GM19324 (cell line): ENCODE data around the gene TNS1.
"Not testable (repeated sequence)": the region's sequence is repeated elsewhere in the genome, so short reads cannot be mapped to it uniquely, and the experiment has no call there.

Source experiments
- ATAC-seq: cut with Tn5 transposase; IDR thresholded peaks from one replicate; pipeline ENCODE4 v1.9.1; 2021; ENCODE audit warnings: mild to moderate bottlenecking, moderate library complexity; ENCODE audit not compliant: unreplicated experiment, low FRiP score

Gene TNS1

DNA sequence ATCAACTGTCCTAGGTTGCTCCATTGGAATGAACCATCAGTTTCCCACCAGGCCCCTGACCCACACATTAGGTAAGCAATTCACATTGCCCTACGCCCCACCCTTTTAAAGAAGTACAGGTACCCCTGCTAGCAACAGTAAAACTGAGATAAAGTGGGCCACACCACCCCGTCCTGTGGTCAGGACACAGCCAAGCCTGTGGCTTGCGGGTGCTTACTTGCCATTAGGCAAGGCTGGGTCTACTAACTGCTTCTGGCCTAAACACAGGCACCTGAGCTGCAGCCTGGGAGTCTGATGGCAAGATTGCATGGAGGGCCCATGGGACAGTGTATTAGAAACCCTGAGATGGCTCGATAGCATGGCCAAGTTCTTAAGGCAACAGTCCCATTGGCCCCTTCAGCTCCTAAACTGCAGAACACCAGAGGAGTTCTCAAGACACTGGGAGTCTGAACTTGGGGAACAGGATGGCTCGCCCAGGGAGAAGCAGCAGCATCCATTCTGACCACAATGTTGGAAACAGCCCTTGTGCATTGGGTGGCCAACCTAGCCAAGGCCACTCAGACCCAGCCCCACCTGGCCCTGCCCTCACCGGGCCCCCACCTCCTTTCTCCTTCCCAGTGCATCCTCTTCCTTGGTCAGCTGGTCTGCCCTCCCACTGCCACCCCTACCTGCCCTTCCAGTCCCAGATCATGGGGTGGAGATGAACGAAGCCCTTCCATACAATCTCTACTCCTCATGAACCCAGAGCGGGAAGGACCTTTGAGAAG is 177.1 kb downstream of the TNS1 start:
- ATAC-seq: no peak

- no peak for ATAC-seq
Measured at GRCh38 chr2:217824223-217824622, 178.6 kb downstream of the TNS1 start.

DNA sequence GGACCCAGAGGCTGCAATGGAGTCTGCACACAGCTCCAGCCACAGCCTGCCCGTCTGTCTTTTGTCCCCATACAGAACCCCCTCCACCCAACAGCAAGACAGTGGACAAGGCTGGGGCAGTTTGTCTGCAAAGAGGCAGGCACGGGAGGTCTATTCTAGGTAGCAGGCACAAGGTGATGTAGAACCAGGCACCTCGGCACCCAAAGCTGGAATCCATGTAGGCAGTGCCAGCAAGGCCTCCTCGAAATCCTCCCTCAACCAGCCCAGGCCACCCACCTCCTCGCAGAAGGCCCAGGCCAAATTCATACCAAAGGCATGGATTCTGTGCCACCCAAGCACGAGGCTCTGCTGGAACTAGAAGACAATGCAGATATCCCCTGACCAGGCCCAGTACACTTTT is 179.2 kb downstream of the TNS1 start:
- ATAC-seq: no peak

DNA sequence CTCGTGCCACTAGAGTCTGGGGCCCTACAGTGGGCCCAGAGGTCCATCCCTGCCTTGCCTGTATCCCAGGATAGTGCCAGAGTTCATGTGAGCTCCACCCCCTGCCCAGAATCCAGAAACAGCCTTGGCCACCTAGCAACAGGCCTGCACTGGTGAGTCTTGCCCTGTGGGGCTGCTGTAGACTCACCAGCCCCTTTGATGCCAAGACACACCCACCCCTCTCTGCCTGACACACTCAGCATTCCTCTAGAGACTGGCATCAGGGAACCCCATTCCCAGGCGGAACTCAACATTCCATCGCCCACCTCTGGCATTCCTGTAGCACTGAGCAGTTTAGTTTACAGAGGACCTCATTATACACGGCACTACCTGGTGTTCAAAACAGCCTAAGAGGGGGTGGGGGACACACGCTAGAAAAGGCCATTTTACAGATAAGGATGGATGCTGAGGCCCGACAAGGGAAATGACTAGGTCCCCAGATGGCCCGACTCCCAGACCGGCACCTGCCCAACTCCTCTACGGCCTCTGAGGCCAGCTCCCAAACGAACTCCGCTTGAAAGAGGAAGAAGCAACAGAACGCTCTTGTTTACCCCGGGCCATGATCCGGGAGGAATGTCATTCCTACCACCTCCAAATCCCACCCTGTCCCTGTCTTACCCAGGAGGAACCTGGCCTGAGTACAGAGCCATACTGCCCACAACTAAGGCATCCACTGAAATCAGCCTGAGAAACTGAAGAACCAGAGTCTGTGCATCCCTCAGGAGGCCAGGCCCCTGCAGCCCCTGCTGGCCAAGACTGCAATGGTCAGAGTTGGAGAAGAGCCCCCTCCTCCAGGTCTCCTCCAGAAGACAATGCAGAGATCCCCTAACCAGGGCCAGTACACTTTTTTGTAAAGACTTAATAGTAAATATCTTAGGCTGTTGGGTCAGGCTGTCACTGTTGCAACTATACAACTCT is 180.2 kb downstream of the TNS1 start:
- no peak for ATAC-seq

DNA sequence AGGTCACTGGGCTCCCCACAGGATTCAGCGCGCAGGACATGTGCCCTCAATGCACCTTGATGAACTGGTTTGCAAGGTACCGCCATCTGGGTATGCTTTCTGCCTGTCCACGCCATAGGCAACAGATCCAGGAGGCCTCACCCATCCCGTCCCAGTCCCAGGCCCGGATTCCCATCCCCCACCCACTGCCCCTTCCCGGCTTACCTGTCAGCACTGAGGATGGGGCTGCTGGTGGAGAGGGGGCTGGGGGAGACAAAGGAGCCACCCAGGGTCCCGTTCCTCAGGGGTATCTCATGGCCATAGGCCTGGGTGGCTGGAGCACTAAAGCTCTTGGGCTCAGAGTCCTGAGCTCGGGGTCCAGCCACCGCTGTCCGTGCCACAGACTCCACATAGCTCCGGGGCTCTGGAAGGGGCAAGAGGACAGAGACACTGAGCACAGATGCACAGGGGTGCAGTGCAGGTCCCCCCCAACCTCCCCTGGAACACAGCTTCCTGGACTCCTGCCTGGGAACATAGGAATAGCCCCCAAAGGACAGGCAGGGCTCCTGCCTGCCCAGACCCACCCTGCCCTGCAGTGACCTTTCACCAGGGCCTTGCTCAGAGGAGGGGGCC is 181.2 kb downstream of the TNS1 start:
- ATAC-seq: no peak

DNA sequence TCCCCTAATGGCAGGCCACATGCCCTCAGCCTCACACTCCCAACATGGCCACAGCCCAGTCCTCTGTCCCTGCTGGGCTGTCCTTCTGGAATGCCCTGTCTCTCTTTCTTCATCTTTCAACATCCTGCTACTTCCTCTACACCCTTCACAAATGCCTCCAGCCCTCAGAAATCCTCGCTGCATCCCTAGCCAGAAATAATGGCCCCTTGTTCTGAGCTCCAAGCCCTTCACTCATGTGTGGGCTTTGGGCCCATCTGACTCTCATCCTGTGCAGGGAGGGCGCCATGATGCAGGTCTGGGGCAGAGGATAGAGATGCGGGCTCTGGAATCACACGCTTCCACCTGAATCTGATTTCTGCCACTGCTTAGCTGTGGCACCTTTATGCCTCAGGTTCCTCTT is 181.9 kb downstream of the TNS1 start:
- no peak for ATAC-seq

- ATAC-seq: no peak
Measured at GRCh38 chr2:217820091-217820819, 182.5 kb downstream of the TNS1 start.

- ATAC-seq: no peak
Measured at GRCh38 chr2:217818293-217818850, 184.4 kb downstream of the TNS1 start.

- ATAC-seq: no peak
Measured at GRCh38 chr2:217817466-217818292, 185.1 kb downstream of the TNS1 start.

- no peak for ATAC-seq
Measured at GRCh38 chr2:217816396-217816869, 186.4 kb downstream of the TNS1 start.

GRCh38 chr2:217813828-217814227 is 189.0 kb downstream of the TNS1 start:
- no peak for ATAC-seq

DNA sequence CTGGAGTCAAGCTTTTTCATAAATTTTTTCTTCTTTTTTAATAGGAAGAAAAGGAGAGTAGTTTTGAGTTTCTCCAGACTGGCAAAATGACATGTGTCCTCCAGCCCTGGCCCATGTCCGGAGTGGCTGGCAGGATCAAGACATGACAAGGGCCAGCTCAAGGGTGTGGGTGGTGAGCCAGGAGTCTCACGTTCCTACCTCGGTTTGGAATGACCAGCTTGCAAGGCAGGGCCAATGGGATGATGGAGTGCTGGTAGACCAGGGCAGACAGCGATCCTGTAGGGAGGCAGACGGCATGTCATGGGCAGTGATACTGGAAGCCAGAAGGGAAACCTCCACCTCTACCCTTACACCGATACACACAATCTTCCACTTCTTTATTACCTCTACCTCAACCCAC is 190.6 kb downstream of the TNS1 start:
- ATAC-seq: no peak

- no peak for ATAC-seq
Measured at GRCh38 chr2:217810260-217810659, 192.5 kb downstream of the TNS1 start.

DNA sequence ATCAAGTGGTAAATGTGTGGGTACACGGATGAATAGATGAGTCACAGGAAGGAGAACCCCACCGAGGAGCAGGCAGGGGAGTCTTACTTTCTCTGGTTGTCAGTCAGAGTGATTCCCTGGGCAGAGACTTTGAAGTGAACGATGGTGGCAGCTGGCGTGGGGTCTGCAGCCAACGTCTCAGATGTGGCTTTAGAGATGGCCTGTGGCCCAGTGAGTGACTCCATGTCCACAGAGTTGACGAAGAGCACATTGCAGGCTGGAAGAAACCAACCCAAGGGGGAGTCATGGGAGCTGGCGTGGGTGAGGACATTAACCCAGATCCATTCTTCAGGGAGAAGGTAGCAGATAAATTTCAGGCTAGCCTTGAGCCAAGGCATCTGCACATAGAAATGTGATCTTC is 193.1 kb downstream of the TNS1 start:
- ATAC-seq: no peak

DNA sequence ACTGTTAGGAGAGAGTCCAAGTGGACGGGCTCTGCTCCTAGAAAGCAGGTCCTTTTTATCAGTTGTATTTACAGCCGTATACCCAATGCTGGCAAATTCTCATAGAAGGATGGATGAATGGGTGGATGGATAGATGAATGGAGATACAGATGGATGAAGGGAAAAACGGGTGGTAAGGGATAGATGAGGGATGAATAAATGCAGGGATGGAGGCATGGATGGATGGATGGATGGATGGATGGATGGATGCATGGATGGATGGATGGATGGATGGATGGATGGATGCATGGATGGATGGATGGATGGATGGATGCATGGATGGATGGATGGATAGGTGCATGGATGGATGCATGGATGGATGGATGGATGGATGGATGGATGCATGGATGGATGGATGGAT is 193.8 kb downstream of the TNS1 start:
- not testable (repeated sequence) for ATAC-seq

- no peak for ATAC-seq
Measured at GRCh38 chr2:217808326-217808725, 194.5 kb downstream of the TNS1 start.

DNA sequence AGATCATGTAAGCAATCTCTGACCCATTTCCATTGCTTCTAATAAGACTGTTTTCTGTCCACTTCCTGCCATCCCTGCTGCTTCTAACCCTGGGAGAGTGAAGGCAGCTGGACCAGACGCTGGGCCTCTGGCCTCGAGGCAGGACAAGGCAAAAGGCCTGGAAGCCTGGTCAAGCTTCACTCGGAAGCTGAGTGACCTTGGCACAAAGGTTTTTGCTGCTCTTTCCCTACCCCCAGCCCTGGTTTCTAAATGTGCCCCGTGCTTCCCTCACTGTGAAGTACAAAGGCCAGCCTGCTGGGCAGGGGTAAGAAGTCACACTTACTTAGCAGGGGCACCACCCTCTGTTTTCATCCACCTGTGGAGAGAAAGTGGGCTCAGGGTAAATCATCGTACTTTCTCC is 195.0 kb downstream of the TNS1 start:
- ATAC-seq: no peak

GRCh38 chr2:217807025-217807424 is 195.8 kb downstream of the TNS1 start:
- ATAC-seq: no peak

GRCh38 chr2:217806482-217806765 is 196.4 kb downstream of the TNS1 start:
- ATAC-seq: no peak
